HL-60 (cell line): Measurements from ENCODE around the gene TMC4.

Source experiments
- DNase-seq, 2 experiments: peaks; one replicate each; pipeline ENCODE4 v3.0.0-alpha.2; 2010 to 2020; ENCODE audit warnings: low read depth in 1 of 2, low spot score in 1 of 2
- H3K27ac ChIP-seq: fragments of 250-450 bp; sonication (Bioruptor Pico); replicated peaks from 2 replicates; pipeline ENCODE4 v1.5.1; 2020; ENCODE audit warnings: mild to moderate bottlenecking, moderate library complexity
- H3K27me3 ChIP-seq: fragments of 250-450 bp; sonication (Bioruptor Pico); 2 replicates; pipeline ENCODE4 v1.5.1; 2021; ENCODE audit warnings: mild to moderate bottlenecking, moderate library complexity; ENCODE audit not compliant: insufficient read depth, poor library complexity, severe bottlenecking
- H3K4me3 ChIP-seq: replicated peaks from 2 replicates; pipeline ENCODE4 v1.5.1; 2011; ENCODE audit warnings: mild to moderate bottlenecking, control low read depth, low read length; ENCODE audit not compliant: insufficient read depth
- GABPA ChIP-seq: IDR thresholded peaks from 2 replicates; pipeline ENCODE4 v1.6.1; 2012; ENCODE audit warnings: low read depth
- POLR2AphosphoS5 ChIP-seq: IDR thresholded peaks from 2 replicates; pipeline ENCODE4 v1.6.1; 2012; ENCODE audit warnings: low read depth
- REST ChIP-seq: IDR thresholded peaks from 2 replicates; pipeline ENCODE4 v1.6.1; 2012; ENCODE audit warnings: low read depth; ENCODE audit not compliant: insufficient replicate concordance
- SPI1 ChIP-seq: IDR thresholded peaks from 2 replicates; pipeline ENCODE4 v1.6.1; 2012; ENCODE audit warnings: low read depth, mild to moderate bottlenecking, borderline replicate concordance
- TF ChIP-seq, protein P1 (sequence below): IDR thresholded peaks from one replicate; pipeline ENCODE4 v1.5.1; 2011; ENCODE audit warnings: low read length, control low read depth, inconsistent platforms; ENCODE audit not compliant: insufficient read depth

The TMC4 gene

DNA sequence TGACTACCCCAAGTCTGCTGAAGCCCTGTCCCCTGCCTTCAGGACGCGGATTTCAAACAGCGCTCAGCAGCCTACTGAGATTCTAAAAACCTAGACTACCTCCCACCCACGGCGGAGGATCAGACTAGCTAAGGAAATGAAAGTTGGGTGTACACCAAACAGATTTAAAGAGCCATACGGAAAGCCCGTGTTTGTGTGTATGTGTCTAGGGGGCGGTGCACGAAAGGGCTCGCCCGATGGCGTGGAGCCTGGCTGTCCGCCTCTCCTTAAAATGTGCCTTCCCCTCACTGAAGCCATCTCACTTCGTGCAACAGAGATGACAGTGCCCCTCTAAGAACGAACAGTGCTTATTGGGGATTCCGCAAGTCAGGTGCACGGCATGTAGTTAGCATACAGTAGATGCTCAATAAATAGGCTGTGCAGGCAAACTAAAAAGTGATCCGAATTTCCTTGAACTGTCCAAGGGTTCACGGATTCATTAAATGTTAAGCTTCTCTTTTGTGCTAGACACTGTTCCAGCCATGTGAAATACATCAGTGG, 14.1 kb downstream of the TMC4 start:
- peak overlapping the region; percentile 98 for H3K27ac ChIP-seq
- peak overlapping the region; percentile 46 for H3K4me3 ChIP-seq
- no peak for DNase-seq
- TF ChIP-seq REST = no peak
- no peak for TF ChIP-seq SPI1
- no peak for TF ChIP-seq POLR2AphosphoS5
- no peak for TF ChIP-seq GABPA
- TF ChIP-seq, protein P1, sequence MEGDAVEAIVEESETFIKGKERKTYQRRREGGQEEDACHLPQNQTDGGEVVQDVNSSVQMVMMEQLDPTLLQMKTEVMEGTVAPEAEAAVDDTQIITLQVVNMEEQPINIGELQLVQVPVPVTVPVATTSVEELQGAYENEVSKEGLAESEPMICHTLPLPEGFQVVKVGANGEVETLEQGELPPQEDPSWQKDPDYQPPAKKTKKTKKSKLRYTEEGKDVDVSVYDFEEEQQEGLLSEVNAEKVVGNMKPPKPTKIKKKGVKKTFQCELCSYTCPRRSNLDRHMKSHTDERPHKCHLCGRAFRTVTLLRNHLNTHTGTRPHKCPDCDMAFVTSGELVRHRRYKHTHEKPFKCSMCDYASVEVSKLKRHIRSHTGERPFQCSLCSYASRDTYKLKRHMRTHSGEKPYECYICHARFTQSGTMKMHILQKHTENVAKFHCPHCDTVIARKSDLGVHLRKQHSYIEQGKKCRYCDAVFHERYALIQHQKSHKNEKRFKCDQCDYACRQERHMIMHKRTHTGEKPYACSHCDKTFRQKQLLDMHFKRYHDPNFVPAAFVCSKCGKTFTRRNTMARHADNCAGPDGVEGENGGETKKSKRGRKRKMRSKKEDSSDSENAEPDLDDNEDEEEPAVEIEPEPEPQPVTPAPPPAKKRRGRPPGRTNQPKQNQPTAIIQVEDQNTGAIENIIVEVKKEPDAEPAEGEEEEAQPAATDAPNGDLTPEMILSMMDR = no peak
- H3K27me3 ChIP-seq = no peaks in the 10 kb centered on the region

DNA sequence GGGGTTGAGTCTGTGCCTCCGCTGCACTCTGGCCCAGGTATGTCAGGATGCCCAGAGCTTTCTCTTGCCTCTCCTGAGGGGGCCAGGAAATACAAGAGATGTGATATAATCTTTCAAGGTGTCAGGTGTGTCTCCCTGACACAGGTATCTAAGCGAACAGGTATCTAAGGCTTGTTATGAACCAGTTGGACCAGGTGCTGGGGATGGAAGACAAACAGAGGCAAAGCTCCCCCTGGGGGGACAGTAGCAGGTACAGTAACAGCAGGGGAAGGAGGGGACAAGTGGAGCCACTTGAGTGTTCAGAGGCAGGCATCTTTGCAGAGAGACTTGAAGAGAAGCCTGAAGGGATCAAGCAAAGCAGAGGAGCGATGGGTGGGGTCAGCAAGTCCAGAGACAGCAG, 16.0 kb downstream of the TMC4 start:
- Histone ChIP-seq H3K27ac (no peak overlapping the region), H3K4me3 (no peak overlapping the region), H3K27me3 (no peaks in the 10 kb centered on the region)
- DNase-seq = no peak
- TF ChIP-seq, protein P1 = no peak

DNA sequence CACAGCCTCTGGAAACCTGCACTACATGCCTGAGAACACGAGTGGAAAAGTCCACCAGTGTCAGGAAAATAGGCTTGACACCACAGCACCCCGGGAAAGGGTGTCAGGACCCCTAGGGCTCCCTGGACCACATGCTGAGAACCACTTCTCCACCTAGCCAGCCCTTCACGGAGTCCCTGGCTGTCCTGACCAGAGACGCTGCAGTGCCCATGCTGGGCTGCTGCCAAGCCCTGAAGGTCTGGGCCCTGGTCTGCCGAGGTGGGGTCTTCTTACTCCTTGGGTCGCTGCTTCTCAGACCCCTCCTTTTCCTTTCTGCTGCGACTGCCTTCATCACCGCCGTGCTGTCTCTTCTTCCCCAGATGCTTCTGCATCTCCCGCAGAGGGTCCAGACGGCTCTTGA, 16.5 kb downstream of the TMC4 start:
- Histone ChIP-seq H3K4me3 (no peak overlapping the region), H3K27me3 (no peaks in the 10 kb centered on the region), H3K27ac (no peak overlapping the region)
- no peak for DNase-seq
- TF ChIP-seq POLR2AphosphoS5 = peak; percentile 58; the same call in 1 of the 2 replicates
- TF ChIP-seq SPI1 = no peak

DNA sequence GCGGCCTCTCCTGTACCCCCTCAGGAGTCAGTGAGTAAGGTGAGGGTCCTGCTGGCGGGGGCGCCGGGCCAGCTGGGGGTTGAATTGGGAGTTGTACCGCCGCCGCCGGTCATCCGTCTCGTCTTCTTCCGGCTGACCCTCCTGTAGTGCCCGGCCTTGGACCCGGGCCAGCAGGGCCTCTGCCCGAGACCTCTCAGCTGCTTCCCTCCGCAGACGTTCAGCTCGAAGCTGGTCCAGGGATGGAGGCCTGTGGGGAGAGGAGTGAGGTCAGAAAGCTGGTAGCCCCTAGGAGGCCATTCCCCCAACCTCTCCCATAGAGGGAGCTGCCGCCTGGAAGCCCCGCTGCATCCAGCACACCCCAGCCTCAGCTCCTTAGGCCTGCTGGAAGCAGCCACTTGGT, 17.3 kb downstream of the TMC4 start:
- Histone ChIP-seq H3K27ac (no peak overlapping the region), H3K27me3 (no peaks in the 10 kb centered on the region), H3K4me3 (no peak overlapping the region)
- TF ChIP-seq POLR2AphosphoS5 (peak; percentile 36; the same call in 1 of the 2 replicates), SPI1 (no peak)
- TF ChIP-seq, protein P1 = no peak
- DNase-seq = no peak

GRCh38 chr19:54154603-54155345, 18.2 kb downstream of the TMC4 start:
- DNase-seq = no peak
- Histone ChIP-seq H3K27ac (no peak overlapping the region), H3K27me3 (no peaks in the 10 kb centered on the region), H3K4me3 (no peak overlapping the region)
- TF ChIP-seq REST (no peak), SPI1 (no peak), GABPA (no peak), POLR2AphosphoS5 (peak; percentile 20; the same call in 1 of the 2 replicates)
- TF ChIP-seq, protein P1 = no peak
